Activated CD4-positive, alpha-beta memory T cell treated with anti-CD3 and anti-CD28 coated beads, Interleukin-2, amount 10 ng/mL, durations not matched to agents 7 days and 5 days (primary cell): ENCODE measurements around the gene TMEM30A. TPM values are rescaled to one million over a fixed set of nuclear protein-coding genes. Genes with fewer than 3 reads are reported as not detected.

Source experiments
- CTCF ChIA-PET: fragments of 350-600 bp; sonication (Branson Sonifier 250); formaldehyde crosslinking; loops from one replicate; lab custom pipeline; 2021; ENCODE audit warnings: antibody characterized with exemption, inconsistent platforms; lab: Charles Lee
- POLR2A ChIA-PET: fragments of 350-600 bp; sonication (Branson Sonifier 250); formaldehyde crosslinking; loops from one replicate; lab custom pipeline; 2021; ENCODE audit warnings: antibody characterized with exemption; lab: Charles Lee
- DNase-seq: peaks from one replicate; pipeline ENCODE4 v3.0.0-alpha.2; 2020
- H3K27ac Mint-ChIP-seq: one replicate; pipeline ENCODE4 v1.8.0; 2021; ENCODE audit warnings: mild to moderate bottlenecking, mixed read lengths
- H3K27me3 Mint-ChIP-seq: one replicate; pipeline ENCODE4 v1.8.0; 2021; ENCODE audit warnings: mixed read lengths
- H3K36me3 Mint-ChIP-seq: one replicate; pipeline ENCODE4 v1.8.0; 2021; ENCODE audit warnings: low read depth, mixed read lengths
- H3K4me1 Mint-ChIP-seq: one replicate; pipeline ENCODE4 v1.8.0; 2021; ENCODE audit warnings: mixed read lengths
- H3K4me3 Mint-ChIP-seq: one replicate; pipeline ENCODE4 v1.8.0; 2021; ENCODE audit warnings: mild to moderate bottlenecking, mixed read lengths
- H3K9me3 Mint-ChIP-seq: one replicate; pipeline ENCODE4 v1.8.0; 2021; ENCODE audit warnings: mixed read lengths
- total RNA-seq, 2 experiments: library from RNA; stranded (reverse); gene quantifications; one replicate each; pipeline ENCODE4 v1.2.3, GENCODE V29; 2021

Gene TMEM30A
- total RNA-seq, 2 experiments from 2014 or later = 60.1 to 60.4 TPM

DNA sequence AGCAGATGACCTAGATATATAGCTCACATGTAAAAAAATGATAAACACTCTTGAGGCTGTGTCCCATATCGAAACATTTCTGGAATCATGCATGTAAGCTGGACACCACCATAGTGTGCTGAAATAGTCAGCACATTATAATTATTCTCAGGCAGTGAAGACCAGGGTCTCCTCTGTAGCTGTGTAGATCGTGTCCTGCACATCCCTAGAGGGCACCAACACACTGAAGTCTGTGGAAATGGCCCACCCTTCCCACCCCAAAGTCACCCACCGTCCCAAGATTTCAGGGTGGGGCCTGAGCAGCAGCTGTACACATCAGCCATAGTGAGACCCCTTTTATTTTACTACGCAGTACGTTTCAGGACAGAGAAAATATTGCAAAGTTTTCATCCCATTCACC lies 21.0 kb upstream of the TMEM30A start:
- Mint-ChIP-seq H3K27ac (no peak overlapping the region), H3K4me3 (no peak overlapping the region), H3K4me1 (peaks cover 1% of the 10 kb centered on the region), H3K27me3 (peaks cover 13% of the 10 kb centered on the region), H3K9me3 (no peaks in the 10 kb centered on the region), H3K36me3 (no peaks in the 10 kb centered on the region)
- no peak for DNase-seq
- ChIA-PET CTCF (interaction anchor here (0.7 kb wide), 1 partner anchor 9 kb away, joined by 4 read pairs; no protein-coding TSS in a partner anchor), POLR2A (no interaction called here)

DNA sequence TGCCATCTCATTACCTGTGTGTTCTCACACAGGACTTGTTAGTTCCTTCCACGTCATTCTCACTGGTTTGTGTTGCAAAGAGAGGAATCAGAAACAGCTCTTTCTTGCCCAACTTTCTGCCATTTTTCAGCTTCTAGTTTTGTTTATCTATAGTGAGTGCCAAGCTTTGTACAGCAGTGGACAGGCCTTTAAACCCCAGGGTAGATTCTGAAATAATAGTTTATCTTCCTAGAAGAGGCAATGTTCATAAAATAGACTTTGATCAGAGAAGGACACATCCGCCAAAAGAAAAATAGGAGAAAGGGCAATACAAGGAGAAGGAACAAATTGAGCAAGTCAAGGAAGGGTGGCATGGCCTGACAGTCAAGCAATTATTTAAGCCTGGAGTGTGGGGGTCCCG lies 17.7 kb upstream of the TMEM30A start:
- Mint-ChIP-seq H3K27me3 (peaks cover 10% of the 10 kb centered on the region), H3K9me3 (no peaks in the 10 kb centered on the region), H3K36me3 (no peaks in the 10 kb centered on the region), H3K27ac (no peak overlapping the region), H3K4me3 (no peak overlapping the region), H3K4me1 (peaks cover 1% of the 10 kb centered on the region)
- ChIA-PET CTCF (no interaction called here), POLR2A (no interaction called here)
- DNase-seq = no peak

GRCh38 chr6:75301537-75301936 lies 16.9 kb upstream of the TMEM30A start:
- ChIA-PET POLR2A (interaction anchor here (1.5 to 1.8 kb wide), 2 partner anchors 17 to 58 kb away, joined by 4 read pairs; partner anchors contain the start of genes COX7A2 and TMEM30A), CTCF (no interaction called here)
- Mint-ChIP-seq H3K4me1 (peaks cover 1% of the 10 kb centered on the region), H3K27me3 (peaks cover 6% of the 10 kb centered on the region), H3K9me3 (no peaks in the 10 kb centered on the region), H3K4me3 (no peak overlapping the region), H3K27ac (no peak overlapping the region), H3K36me3 (no peaks in the 10 kb centered on the region)
- no peak for DNase-seq

DNA sequence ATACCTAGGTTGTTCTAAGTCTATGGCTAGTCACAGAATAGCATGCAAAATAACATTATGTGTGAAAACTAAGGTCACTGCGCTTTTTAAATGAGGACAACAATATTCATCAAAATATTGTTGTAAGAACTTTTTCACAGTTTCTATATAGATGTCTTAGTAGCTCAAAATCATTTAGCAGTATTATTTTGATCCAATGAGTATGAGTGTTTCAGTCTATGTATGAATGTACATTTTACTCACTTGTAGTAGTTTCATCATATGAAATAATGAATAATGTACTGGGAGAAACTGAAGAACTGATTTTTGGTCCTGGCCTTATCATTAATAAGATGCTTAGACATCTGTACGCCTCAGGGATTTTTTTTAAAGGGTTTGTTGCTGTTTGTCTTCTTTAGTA lies 16.5 kb upstream of the TMEM30A start:
- ChIA-PET CTCF (no interaction called here), POLR2A (interaction anchor here (1.5 to 1.8 kb wide), 2 partner anchors 16 to 58 kb away, joined by 4 read pairs; partner anchors contain the start of genes COX7A2 and TMEM30A)
- no peak for DNase-seq
- Mint-ChIP-seq H3K27me3 (peaks cover 5% of the 10 kb centered on the region), H3K36me3 (no peaks in the 10 kb centered on the region), H3K27ac (no peak overlapping the region), H3K4me1 (no peaks in the 10 kb centered on the region), H3K9me3 (no peaks in the 10 kb centered on the region), H3K4me3 (no peak overlapping the region)

DNA sequence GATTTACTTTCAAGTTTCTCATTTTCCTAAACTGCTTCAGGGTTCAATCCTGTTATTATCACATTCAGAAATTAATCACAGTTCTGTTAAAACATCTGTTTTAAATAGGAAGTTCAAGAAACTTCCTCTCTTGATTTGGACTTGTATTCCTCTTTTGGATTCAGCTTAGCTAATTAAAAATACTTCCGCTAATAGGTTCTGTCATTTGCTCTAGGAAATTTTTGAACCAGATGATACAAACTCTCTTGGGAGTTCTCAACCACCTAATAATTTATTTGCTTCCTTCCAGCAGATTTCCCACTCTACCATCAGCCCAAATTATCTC lies 15.9 kb upstream of the TMEM30A start:
- H3K4me1 Mint-ChIP-seq = no peaks in the 10 kb centered on the region
- ChIA-PET CTCF (interaction anchor here (0.9 kb wide), 2 partner anchors 17 to 68 kb away, joined by 3 read pairs; no protein-coding TSS in a partner anchor), POLR2A (interaction anchor here (0.6 to 1.8 kb wide), 3 partner anchors 16 to 453 kb away, joined by 4 read pairs; partner anchors contain the start of genes COX7A2 and TMEM30A)
- no peak overlapping the region for H3K4me3 Mint-ChIP-seq
- peaks cover 2% of the 10 kb centered on the region for H3K27me3 Mint-ChIP-seq
- no peak for DNase-seq
- no peaks in the 10 kb centered on the region for H3K9me3 Mint-ChIP-seq
- H3K36me3 Mint-ChIP-seq = no peaks in the 10 kb centered on the region
- no peak overlapping the region for H3K27ac Mint-ChIP-seq

- H3K36me3 Mint-ChIP-seq = no peaks in the 10 kb centered on the region
- H3K27ac Mint-ChIP-seq = no peak overlapping the region
- H3K4me1 Mint-ChIP-seq = no peaks in the 10 kb centered on the region
- H3K27me3 Mint-ChIP-seq = peaks cover 2% of the 10 kb centered on the region
- H3K4me3 Mint-ChIP-seq = no peak overlapping the region
- H3K9me3 Mint-ChIP-seq = no peaks in the 10 kb centered on the region
- DNase-seq = no peak
- ChIA-PET CTCF (interaction anchor here (0.9 kb wide), 2 partner anchors 16 to 68 kb away, joined by 3 read pairs; no protein-coding TSS in a partner anchor), POLR2A (interaction anchor here (0.6 to 1.8 kb wide), 2 partner anchors 56 to 453 kb away, joined by 4 read pairs; partner anchors contain the start of gene COX7A2)
These were observed 15.4 kb upstream of the TMEM30A start for GRCh38 chr6:75299801-75300530.

DNA sequence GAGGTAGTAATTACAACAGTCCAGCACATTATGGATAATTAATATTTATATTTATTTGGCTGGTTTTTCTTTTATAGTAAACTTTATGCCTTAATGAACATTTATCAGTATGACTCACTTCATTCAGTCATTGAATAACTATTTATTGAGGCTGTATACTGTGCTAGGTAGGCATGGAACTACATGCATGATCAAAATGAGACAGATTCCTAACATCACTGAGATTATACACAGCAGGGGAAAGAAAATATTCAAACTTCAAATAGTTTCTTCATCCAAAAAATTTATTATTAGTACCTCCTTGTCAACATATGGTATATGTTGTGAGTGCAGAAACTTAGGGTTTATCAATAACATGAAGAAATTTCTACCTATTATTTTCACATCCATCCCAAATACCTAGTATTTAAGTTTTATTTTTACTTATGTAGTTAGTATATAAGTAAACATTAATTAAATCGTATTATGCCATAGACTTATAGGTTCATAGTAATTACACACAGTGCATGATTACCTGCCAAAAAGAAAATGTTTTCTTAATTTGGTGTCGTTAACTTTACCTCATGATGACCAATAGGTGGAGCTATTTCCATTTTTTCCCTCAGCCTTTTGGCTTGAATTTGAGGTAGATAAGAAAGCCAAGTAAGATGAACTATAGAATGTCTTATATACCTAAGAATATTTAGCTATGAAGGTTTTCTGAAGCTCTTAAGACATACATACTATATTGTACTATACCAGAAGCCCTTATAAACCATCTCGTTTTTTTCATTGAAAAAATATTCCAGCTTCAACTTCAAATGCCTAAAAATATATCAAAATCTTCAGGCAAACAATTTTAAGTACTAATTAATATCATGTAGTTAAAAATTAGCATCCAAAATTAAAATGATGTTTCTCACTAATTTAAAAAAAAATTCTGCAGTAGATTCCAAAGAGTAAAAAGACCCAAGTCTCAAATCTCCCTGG lies 12.5 kb upstream of the TMEM30A start:
- CTCF ChIA-PET = interaction anchor here (0.6 to 5.8 kb wide), 19 partner anchors 9 to 266 kb away, joined by 3 to 33 read pairs (median 3); no protein-coding TSS in a partner anchor
- peaks cover 7% of the 10 kb centered on the region for H3K4me1 Mint-ChIP-seq

DNA sequence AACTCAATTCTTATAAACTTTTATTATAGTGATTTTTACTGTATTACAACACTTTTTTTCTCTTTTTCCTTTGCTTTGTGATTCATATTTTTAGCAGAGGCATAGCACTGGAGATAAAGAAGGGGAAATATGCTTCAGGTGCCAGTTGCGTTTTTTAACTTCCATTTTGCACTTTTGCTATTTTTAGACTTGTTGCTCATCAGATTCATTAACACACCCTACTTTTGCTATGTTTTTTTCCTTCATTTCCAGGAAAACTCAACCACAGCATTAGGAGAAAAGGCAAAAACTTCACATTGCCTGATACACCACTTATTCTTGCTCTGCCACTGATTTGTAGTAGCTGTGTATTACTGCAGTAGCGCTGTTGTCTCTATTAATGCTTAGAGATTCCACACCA lies 8.0 kb upstream of the TMEM30A start:
- DNase-seq = no peak
- no peaks in the 10 kb centered on the region for H3K9me3 Mint-ChIP-seq
- H3K27me3 Mint-ChIP-seq = no peaks in the 10 kb centered on the region
- CTCF ChIA-PET = no interaction called here
- peaks cover 26% of the 10 kb centered on the region for H3K4me1 Mint-ChIP-seq
- H3K27ac Mint-ChIP-seq = no peak overlapping the region
- H3K36me3 Mint-ChIP-seq = peaks cover 9% of the 10 kb centered on the region
- no peak overlapping the region for H3K4me3 Mint-ChIP-seq
- POLR2A ChIA-PET = no interaction called here

More for the DNA sequence above, 12.5 kb upstream of the TMEM30A start:
- POLR2A ChIA-PET = interaction anchor here (0.8 kb wide), 1 partner anchor 54 kb away, joined by 3 read pairs; the partner anchor contains the start of gene COX7A2
- H3K9me3 Mint-ChIP-seq = no peaks in the 10 kb centered on the region
- no peaks in the 10 kb centered on the region for H3K36me3 Mint-ChIP-seq
- DNase-seq = no peak
- no peaks in the 10 kb centered on the region for H3K27me3 Mint-ChIP-seq
- H3K27ac Mint-ChIP-seq = no peak overlapping the region
- no peak overlapping the region for H3K4me3 Mint-ChIP-seq

DNA sequence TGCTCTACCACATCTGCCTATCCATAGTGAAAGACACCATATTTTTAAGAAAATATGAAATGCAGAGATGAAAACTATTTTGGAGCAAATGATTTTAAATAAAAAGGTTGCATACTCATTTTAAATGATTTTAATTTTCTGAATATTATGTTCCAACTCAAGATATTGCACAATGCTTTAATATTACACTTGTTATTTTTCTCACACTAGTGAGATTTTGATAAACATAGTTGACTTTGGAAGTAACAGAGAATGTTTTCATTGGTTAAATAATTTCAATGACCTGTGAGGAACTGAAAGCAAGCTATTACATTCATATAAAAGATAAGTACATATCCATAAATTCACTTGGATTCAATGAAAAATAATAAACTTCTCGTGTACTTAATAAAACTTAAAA lies 7.2 kb upstream of the TMEM30A start:
- Mint-ChIP-seq H3K27ac (no peak overlapping the region), H3K4me3 (no peak overlapping the region), H3K4me1 (peaks cover 34% of the 10 kb centered on the region), H3K9me3 (no peaks in the 10 kb centered on the region), H3K27me3 (no peaks in the 10 kb centered on the region), H3K36me3 (peaks cover 17% of the 10 kb centered on the region)
- ChIA-PET CTCF (no interaction called here), POLR2A (no interaction called here)
- DNase-seq = no peak

DNA sequence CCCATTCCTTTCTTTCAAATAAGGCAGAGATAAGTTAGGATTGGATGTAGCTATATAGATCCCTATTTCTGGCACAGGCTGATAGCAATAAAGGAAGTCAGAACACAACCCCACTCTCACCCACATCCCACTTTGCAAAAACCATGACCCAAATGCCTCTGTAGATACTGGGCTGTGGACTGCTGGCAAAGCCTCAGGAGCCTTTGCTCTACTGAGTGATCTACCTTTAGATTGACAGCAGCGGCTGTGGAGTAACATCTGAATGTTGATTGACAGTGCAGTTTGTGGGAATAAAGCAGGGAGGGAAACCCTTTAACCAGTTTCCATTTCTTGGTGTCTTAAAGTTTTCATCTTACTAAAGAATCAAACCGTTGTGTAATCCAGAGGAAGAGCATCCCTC lies 6.7 kb upstream of the TMEM30A start:
- Mint-ChIP-seq H3K4me3 (no peak overlapping the region), H3K9me3 (no peaks in the 10 kb centered on the region), H3K4me1 (peaks cover 38% of the 10 kb centered on the region), H3K36me3 (peaks cover 19% of the 10 kb centered on the region), H3K27ac (no peak overlapping the region), H3K27me3 (no peaks in the 10 kb centered on the region)
- ChIA-PET POLR2A (no interaction called here), CTCF (interaction anchor here (0.6 kb wide), 1 partner anchor 254 kb away, joined by 3 read pairs; no protein-coding TSS in a partner anchor)
- no peak for DNase-seq

- POLR2A ChIA-PET = interaction anchor here (1.2 kb wide), 1 partner anchor 47 kb away, joined by 3 read pairs; the partner anchor contains the start of gene COX7A2
- no peaks in the 10 kb centered on the region for H3K9me3 Mint-ChIP-seq
- peaks cover 40% of the 10 kb centered on the region for H3K4me1 Mint-ChIP-seq
- peaks cover 19% of the 10 kb centered on the region for H3K36me3 Mint-ChIP-seq
- CTCF ChIA-PET = interaction anchor here (0.6 kb wide), 1 partner anchor 255 kb away, joined by 3 read pairs; no protein-coding TSS in a partner anchor
- H3K27me3 Mint-ChIP-seq = no peaks in the 10 kb centered on the region
- no peak overlapping the region for H3K27ac Mint-ChIP-seq
- no peak overlapping the region for H3K4me3 Mint-ChIP-seq
- no peak for DNase-seq
These were observed 5.7 kb upstream of the TMEM30A start for GRCh38 chr6:75290136-75290945.

DNA sequence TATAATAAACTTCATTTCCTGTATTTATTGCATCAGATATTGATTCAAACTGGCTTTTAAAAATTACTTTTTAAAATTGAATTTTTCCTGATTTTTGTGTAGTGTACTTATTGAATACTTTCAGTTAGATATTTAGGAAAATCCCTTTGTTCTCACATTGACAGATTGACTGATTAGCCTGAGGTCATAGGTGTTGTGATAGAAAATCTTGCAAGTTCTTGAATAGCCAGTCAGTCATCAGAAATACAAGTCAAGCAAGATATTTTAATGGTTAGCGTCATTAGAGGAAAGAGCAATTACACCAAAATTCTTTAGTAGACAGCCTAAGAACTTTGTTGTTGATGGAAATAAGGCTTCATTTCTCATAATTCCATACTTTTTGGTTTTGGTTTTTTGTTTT lies 3.4 kb upstream of the TMEM30A start:
- Mint-ChIP-seq H3K36me3 (peaks cover 19% of the 10 kb centered on the region), H3K27me3 (no peaks in the 10 kb centered on the region), H3K9me3 (no peaks in the 10 kb centered on the region), H3K27ac (no peak overlapping the region), H3K4me3 (no peak overlapping the region), H3K4me1 (peaks cover 40% of the 10 kb centered on the region)
- no peak for DNase-seq
- CTCF ChIA-PET = interaction anchor here (0.7 kb wide), 1 partner anchor 78 kb away, joined by 3 read pairs; no protein-coding TSS in a partner anchor
- POLR2A ChIA-PET = no interaction called here
